HG02840 (cell line): Measurements from ENCODE around the gene PHGDH.

Source experiments
- ATAC-seq: cut with Tn5 transposase; IDR thresholded peaks from one replicate; pipeline ENCODE4 v1.9.1; 2021; ENCODE audit warnings: mild to moderate bottlenecking, moderate library complexity, moderate number of reproducible peaks; ENCODE audit not compliant: unreplicated experiment, low FRiP score

The PHGDH gene

GRCh38 chr1:119752592-119752991 is 40.9 kb downstream of the PHGDH start:
- ATAC-seq: no peak

DNA sequence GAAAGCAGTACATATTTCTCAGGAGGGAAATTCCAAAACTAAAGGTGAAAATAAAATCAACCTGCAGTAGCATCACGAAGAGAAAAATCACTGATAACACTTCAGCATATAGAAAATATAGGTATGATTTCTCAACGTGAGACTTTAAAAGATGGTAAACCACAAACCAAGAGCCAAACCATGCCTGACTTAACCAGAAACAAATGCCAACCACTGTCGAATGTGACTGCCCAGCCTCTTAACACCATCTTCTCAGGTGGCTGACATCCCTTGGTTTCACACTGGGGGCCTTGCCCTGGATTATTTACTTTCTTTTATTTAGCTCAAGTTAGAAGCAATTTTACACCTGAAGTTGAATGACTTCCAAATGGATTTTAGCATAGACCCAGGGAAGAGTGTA is 46.9 kb downstream of the PHGDH start:
- no peak for ATAC-seq

DNA sequence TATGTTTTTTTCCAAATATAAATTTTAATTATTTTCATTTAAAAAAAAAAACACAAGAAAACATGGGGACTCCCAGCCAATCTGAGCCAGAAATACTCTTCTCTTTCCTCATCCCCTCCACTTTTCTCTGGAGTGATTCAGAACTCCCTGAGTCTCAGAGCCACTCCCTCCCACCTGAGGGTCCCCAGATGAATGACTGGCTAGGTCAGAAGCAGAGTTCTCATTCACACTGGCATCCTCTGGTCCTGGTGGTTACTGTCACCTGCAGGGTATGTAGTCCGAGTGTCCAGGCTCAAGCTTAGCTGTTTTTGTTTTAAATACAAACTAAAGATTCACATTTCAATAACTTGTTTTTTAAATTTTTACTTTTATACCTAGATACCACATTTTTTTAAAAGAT is 50.7 kb downstream of the PHGDH start:
- ATAC-seq: no peak

GRCh38 chr1:119762953-119763352 is 51.2 kb downstream of the PHGDH start:
- ATAC-seq: no peak

- no peak for ATAC-seq
Measured at GRCh38 chr1:119764220-119764619, 52.5 kb downstream of the PHGDH start.

DNA sequence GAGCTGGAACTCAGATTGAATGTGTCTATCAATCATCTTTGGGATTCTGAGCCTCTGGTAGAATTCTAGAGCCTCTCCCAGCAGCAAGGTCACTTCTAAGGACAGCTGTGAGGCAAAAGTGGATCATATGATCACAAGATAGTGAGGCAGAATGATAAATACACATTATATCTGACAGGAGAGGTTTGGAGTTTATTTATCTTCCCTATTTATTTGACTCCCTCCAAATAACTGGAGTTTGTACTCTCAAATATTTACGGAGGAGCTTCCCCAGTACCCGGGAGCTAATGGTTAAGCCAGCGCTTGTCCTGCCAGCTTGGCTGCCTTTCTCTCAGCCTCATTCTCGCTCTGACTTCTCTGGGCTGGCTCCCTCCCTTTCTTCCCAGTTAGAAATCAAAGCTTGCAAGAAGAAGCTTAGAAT is 54.6 kb downstream of the PHGDH start:
- no peak for ATAC-seq

GRCh38 chr1:119767486-119767885 is 55.8 kb downstream of the PHGDH start:
- ATAC-seq: no peak

DNA sequence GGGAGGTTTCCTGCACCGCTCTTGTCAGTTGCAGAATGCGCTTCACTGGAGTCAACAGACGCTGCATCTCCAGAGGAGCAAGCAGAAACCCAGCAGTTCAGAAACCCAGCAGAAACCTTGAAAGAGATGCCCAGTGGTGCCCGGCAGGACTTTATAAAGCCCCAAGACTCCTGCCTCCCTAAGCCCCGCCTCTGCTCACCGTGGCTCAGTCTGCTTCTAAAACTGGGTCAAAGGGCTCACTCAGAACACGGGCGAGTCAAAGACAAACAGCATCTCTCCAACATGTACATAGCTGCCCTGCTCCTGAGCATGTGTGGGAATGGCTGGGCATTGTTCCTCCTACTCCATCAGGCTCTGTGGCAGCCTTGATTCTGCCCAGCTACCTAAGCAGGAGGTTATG is 57.0 kb downstream of the PHGDH start, which contains the start of gene HMGCS2:
TSS of gene HMGCS2 (minus strand) at position 128 of the 400 bp plus-strand sequence. CDS start at position 67, 61 bp downstream.
- no peak for ATAC-seq

- no peak for ATAC-seq
Measured at GRCh38 chr1:119771016-119771415, 59.3 kb downstream of the PHGDH start.

DNA sequence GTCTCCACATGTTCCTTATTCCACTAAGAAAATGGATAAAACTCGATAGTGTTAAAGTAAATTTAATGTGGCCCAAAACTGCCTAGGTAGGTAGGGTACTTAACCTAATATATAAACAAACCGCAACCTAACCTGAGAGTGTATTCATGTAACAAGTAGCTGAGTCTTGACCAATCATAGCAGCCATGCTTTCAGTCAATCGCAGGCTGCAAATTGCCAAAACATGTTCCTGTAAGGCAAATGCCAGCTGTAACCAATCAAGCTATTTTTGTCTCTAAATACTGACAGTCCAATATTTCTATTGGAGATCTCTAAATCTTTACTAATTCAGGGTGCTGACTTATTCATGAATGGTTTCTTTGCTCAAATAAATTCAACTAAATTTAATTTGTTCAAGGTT is 60.0 kb downstream of the PHGDH start:
- ATAC-seq: no peak

- no peak for ATAC-seq
Measured at GRCh38 chr1:119772298-119772697, 60.6 kb downstream of the PHGDH start.

DNA sequence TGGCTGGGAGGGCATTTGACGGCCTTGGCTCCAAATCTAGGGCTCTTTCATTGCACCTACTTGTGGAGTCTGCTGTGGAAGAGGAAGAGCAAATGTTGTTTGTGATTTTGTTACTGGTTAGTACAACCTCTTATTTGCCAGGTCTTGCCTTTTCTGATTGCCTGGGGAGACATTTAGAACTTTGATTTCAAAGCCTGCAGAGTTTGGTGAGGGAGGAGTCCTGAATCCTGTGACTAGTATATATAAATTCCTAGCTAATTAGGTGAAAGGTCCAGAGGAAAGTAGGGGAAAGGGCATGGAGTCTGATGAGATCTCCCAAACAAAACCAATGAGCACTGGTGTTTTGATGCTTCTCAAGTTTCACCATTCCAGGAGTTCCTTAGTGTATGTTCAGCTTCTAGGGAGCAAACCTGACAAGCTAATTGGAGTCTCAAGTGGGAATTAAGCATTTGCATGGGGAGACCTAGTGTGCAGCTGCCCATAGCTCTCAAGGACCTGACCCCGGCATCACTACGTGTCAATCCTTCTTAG is 62.0 kb downstream of the PHGDH start:
- ATAC-seq: no peak

- ATAC-seq: no peak
Measured at GRCh38 chr1:119774746-119775490, 63.2 kb downstream of the PHGDH start.

GRCh38 chr1:119778359-119778758 is 66.6 kb downstream of the PHGDH start:
- no peak for ATAC-seq

GRCh38 chr1:119778886-119779560 is 67.3 kb downstream of the PHGDH start:
- no peak for ATAC-seq

DNA sequence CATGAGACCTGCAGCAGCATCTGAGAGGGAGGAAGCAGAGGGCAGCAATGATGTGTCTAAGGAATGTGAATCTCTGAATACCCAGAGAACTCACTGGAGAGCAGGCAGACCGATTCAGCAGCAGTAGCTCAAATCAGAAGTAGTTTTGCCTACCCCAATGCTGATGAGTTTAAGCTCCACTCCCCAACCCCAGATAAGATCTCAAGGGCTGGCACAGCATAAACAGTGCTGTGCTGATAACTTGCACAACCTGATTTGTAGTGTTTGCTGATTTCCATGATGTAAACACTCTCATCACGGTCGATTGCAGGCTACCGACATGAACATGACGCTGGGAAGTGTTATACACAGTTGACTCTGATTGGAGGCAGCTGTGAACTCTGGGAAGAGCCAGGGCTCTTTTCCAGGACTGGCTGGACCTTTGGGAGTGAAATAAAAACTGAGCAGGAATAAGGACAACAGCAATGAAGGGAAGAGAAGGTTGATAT is 68.2 kb downstream of the PHGDH start:
- ATAC-seq: no peak

DNA sequence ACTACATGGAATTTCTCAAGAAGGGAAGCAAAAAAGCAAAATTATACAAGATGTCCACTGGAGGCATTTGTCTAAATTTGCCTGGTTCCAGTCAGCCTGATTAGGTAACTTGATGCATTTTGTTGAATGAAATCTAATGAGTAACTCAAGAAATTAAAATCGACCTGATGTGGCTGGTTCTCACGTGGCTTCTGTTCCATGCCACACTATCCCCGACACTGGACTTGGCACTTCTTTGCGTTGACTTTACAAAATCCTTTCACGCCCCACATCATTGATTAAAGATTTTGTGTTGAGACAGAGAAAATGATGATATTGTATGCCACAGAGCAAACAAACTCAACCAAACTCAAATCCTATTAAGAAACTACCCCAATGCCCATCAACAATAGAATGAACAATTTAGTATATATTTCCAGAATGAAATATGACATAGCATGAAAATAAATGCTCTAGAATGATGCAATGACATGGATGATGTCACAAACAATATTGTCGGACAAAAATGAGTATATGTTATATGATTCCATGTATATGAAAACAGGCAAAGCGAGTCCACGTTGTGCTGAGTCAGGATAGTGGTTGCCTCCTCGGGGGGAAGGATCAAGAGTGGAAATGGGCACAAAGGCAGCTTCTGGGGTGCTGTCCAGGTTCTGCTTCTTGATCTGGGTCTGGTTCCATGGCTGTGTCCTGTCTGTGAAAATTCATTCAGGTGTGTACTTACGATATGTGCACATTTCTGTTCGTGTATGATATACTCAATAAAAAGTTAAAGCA is 69.9 kb downstream of the PHGDH start:
- ATAC-seq: no peak

DNA sequence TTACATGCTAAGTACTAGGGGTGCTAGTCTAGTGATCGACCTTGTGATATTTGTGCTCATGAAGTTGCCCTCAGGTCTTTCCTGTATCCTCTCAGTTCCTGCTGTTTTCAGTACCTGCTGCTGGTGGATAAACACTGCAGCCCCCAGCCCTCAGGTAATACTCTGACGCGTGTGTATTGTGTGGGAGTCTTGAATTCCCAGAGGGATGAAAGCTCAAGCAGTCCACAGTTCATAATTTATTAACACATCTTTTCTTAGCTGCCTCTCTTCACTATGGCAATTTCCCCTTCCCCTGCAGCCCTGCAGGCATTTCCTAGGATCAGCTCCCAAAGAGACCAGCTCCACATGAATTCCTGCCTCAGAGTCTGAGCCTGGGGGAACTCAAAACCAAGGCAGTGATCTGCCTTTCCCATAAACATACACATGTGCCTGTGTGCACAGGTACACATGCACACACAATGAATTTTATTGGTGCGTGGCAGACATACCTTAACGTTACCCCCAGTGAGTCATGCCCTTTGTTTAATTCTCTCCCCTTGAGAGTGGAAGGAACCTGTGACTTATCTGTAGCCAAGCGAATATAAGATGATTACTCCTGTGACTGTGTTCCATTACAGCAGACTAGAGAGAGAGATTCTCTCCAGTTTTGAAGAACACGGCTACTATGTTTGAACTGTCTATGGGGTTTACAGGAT is 71.0 kb downstream of the PHGDH start:
- ATAC-seq: no peak

DNA sequence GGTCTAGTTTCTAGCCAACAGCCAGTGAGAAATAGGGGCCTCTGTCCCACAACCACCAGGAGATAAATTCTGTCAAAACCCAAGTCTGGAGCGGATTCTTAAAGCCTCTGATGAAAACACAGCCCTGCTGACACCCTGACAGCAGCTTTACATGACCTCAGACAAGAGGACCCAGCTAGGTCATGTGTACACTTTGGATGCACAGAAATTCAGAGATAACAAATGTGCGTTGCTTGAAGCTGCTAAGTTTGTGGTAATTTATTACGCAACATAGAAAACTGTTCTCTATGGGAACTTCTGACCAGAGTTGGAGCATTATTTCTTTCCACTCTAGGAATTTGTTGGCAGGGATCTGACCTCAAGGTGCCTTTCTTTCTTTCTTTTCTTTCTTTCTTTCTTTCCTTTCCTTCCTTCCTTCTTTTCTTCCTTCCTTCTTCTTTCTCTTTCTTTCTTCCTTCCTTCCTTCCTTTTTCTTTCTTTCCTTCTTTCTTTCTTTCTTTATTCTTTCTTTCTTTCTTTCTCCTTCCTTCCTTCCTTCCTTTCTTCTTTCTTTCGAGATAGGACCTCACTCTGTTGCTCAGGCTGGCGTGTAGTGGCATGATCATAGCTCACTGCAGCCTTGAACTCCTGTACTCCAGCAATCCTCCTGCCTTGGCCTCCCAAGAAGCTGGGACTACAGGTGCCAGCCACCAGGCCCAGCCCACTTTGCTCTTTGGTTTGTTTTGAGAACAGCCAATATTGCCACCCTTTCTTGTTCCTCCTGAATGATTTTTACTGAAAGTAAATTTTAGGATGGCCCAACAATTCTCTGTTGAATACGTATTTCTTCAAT is 71.8 kb downstream of the PHGDH start:
- no peak for ATAC-seq
